Ascending aorta (tissue), 2 donors: ENCODE results near the gene EFNA3. TPM values are rescaled to one million over a fixed set of nuclear protein-coding genes. Genes with fewer than 3 reads are reported as not detected.

Experiments
- DNase-seq, 2 donors: peaks; one replicate each; pipeline ENCODE4 v3.0.0-alpha.2; 2019; ENCODE audit warnings: low spot score in 2 of 2
- H3K27ac ChIP-seq, 2 donors: fragments of 200-600 bp; sonication (generic); one replicate each; pipeline ENCODE4 v1.5.1; 2016 to 2017; ENCODE audit warnings: mild to moderate bottlenecking in 1 of 2
- H3K27me3 ChIP-seq: fragments of 200-600 bp; sonication (generic); one replicate; pipeline ENCODE4 v1.5.1; 2017
- H3K36me3 ChIP-seq, 2 donors: fragments of 200-600 bp; sonication (generic); one replicate each; pipeline ENCODE4 v1.5.1; 2016
- H3K4me1 ChIP-seq, 2 donors: fragments of 200-600 bp; sonication (generic); one replicate each; pipeline ENCODE4 v1.5.1; 2016 to 2017; ENCODE audit warnings: mild to moderate bottlenecking in 1 of 2
- H3K4me3 ChIP-seq, 2 donors: fragments of 200-600 bp; sonication (generic); one replicate each; pipeline ENCODE4 v1.5.1; 2016 to 2017; ENCODE audit warnings: mild to moderate bottlenecking in 1 of 2
- H3K9me3 ChIP-seq, 2 donors: fragments of 200-600 bp; sonication (generic); one replicate each; pipeline ENCODE4 v1.5.1; 2016
- intact Hi-C: fragments of 100-400 bp; cut with DNase I; formaldehyde crosslinking; loops from one replicate; pipeline ENCODE4 v1.15.1; 2023
- total RNA-seq: library from RNA; depleted of rRNA; stranded (reverse); fragments of >200 nt; gene quantifications from one replicate; pipeline ENCODE4 v1.1.0, GENCODE V29; 2016
- TF ChIP-seq, protein P1 (sequence below), 3 experiments: fragments of 200-600 bp in 2 of 3; fragments of 450-650 bp in 1 of 3; sonication (generic) in 2 of 3; IDR thresholded peaks; one replicate each; pipeline ENCODE4 v1.5.1; 2016 to 2019; ENCODE audit warnings: antibody characterized with exemption in 3 of 3, mild to moderate bottlenecking in 1 of 3, moderate library complexity in 1 of 3

The EFNA3 gene
- total RNA-seq, 1 donor from 2014 or later, result 1.5 TPM

DNA sequence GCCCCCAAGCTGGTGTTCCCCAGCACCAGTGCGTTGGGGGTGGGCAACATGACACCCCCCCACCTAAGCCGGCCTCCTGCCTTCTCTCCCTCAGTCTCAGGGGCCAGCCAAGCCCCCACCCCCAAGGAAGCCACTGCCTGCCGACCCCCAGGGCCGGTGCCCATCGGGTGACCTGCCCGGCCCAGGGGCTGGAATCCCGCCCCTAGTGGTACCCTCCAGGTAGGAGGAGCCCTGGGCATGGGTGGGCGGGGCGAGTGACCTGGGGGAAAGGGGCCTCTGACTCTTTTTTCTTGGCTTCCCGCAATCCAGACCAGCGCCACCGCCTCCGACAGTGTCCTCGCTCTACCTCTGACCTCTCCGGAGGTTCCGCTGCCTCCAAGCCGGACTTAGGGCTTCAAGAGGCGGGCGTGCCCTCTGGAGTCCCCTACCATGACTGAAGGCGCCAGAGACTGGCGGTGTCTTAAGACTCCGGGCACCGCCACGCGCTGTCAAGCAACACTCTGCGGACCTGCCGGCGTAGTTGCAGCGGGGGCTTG is 16.4 kb upstream of the EFNA3 start:
- DNase-seq, result no peak
- H3K4me3 ChIP-seq, result peak overlapping the region in 1 of 2 donors; percentile 93
- H3K4me1 ChIP-seq, result peaks cover 14 to 18% of the 10 kb centered on the region in 2 donors
- TF ChIP-seq, protein P1, sequence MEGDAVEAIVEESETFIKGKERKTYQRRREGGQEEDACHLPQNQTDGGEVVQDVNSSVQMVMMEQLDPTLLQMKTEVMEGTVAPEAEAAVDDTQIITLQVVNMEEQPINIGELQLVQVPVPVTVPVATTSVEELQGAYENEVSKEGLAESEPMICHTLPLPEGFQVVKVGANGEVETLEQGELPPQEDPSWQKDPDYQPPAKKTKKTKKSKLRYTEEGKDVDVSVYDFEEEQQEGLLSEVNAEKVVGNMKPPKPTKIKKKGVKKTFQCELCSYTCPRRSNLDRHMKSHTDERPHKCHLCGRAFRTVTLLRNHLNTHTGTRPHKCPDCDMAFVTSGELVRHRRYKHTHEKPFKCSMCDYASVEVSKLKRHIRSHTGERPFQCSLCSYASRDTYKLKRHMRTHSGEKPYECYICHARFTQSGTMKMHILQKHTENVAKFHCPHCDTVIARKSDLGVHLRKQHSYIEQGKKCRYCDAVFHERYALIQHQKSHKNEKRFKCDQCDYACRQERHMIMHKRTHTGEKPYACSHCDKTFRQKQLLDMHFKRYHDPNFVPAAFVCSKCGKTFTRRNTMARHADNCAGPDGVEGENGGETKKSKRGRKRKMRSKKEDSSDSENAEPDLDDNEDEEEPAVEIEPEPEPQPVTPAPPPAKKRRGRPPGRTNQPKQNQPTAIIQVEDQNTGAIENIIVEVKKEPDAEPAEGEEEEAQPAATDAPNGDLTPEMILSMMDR (IDR thresholded peaks at IDR 0.05), result no peak
- no peaks in the 10 kb centered on the region for H3K9me3 ChIP-seq
- no peaks in the 10 kb centered on the region for H3K27me3 ChIP-seq
- intact Hi-C loops, result loop anchor here (5.0 kb wide), 1 partner anchor 105 kb away; the partner anchor contains the start of gene PBXIP1
- peaks cover 13 to 33% of the 10 kb centered on the region in 2 donors for H3K36me3 ChIP-seq
- H3K27ac ChIP-seq, result no peak overlapping the region

DNA sequence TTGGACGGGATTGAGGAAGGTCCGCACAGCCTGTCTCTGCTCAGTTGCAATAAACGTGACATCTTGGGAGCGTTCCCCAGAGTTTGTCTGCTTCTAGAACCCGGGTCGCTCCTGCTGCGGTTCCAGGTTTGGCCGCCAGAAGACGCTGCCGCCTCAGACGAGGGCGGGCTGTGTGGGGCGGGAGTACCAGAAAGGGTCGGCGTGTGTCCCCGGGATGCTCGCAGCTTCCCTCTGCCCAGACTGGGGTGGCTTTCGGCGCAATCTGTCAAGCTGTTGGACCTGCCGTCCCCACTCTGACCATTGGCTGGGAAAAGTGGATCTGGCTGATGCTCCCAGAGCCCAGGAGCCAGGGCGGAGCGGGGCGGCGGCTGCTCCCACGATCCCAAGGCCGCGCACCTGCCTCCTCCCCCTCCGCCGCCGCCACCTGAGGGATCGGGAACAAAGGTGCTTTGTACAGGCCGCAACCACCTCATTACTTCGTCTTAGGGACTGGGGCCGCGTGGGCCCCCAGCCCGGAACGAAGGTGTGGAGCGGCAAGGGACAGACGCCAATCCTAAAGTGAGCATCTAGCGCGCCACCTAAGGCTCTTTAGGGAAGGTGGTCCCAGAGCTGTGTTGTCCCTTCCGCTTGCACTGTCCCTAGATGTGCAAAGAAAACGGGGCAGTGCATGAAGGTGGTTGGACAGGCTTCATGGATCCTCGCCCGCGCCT is 15.8 kb upstream of the EFNA3 start:
- intact Hi-C loops, result loop anchor here (1.0 to 5.0 kb wide), 2 partner anchors 22 to 106 kb away; partner anchors contain the start of gene PBXIP1

DNA sequence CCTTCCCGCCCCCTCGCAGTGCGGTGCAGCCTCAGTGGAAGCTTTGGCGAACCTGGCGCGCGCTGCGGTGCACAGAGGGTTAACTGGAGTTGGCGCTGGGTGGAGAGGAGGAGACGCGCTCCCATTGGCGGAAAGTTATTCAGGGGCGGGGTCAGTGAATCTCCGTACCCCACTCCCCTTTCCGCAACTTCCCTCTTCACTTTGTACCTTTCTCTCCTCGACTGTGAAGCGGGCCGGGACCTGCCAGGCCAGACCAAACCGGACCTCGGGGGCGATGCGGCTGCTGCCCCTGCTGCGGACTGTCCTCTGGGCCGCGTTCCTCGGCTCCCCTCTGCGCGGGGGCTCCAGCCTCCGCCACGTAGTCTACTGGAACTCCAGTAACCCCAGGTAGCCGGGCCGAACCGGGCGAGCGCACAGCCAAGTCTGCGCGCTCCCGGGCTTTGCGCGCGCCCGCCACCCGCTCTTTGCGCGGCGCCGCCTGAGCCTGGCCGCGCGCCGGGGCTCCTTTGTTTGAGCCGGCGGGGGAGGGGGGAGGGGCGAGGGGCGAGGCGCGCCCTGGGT is 15.0 kb upstream of the EFNA3 start, which contains the start of gene EFNA4:
EFNA4 (plus strand) TSS at position 191 of the 561 bp plus-strand sequence; CDS start at position 275, 84 bp downstream.
- H3K27me3 ChIP-seq, result no peaks in the 10 kb centered on the region
- peaks cover 2 to 19% of the 10 kb centered on the region in 2 donors for H3K36me3 ChIP-seq
- peak within 1 kb of the TSS; percentile 38 to 65 for H3K27ac ChIP-seq
- H3K4me1 ChIP-seq, result peaks cover 14 to 18% of the 10 kb centered on the region in 2 donors
- peak within 1 kb of the TSS; percentile 60 to 93 for H3K4me3 ChIP-seq
- H3K9me3 ChIP-seq, result no peaks in the 10 kb centered on the region
- DNase-seq, result peak in 1 of 2 donors; percentile 87
- intact Hi-C loops, result loop anchor here (1.0 to 5.0 kb wide), 2 partner anchors 22 to 106 kb away; partner anchors contain the start of gene PBXIP1
- TF ChIP-seq, protein P1 (IDR thresholded peaks at IDR 0.05), result no peak

More for the DNA sequence above, 15.8 kb upstream of the EFNA3 start:
- Histone ChIP-seq H3K27me3 (no peaks in the 10 kb centered on the region), H3K4me1 (peaks cover 14 to 18% of the 10 kb centered on the region in 2 donors), H3K27ac (no peak overlapping the region), H3K9me3 (no peaks in the 10 kb centered on the region), H3K4me3 (peak overlapping the region; percentile 60 to 93), H3K36me3 (peaks cover 7 to 26% of the 10 kb centered on the region in 2 donors)
- peak in 1 of 2 donors; percentile 82 for DNase-seq
- TF ChIP-seq, protein P1 (IDR thresholded peaks at IDR 0.05), result peak; percentile 63 to 80 (median 74)

DNA sequence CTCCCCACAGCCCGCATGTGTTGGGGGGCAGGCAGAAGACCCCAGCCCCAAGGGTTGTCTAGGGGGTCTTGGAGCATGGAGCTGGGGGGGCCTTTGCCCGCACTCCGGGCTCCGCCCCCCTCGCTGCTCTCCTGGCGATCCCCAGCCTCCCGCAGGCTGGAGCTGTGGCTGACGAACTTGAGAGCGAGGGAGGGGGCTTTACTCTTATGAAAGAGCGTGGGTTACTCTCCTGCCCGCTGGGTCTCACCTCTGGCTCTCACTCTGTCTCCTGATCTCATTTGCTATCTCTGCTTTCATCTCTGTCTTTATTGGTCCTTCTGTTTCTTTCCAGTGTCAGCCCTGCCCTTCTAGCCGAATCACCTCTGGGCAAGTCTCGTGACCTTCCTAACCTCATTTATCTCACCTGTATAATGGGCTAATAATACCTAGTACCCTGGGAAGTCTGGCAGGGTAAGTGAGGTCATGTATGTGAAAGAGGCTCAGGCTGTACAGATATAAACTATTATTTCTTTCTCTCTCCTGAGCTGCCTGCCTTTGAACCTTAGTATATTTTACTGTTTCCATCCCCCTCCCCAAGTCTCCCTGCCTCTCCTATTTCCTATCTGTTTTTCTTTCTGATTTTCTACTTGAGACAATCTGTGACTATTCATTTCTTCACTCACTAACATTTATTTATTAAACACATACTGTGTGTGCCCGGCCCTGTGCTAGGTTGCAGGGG is 14.4 kb upstream of the EFNA3 start:
- Histone ChIP-seq H3K4me3 (peak overlapping the region; percentile 60 to 93), H3K36me3 (peaks cover 2 to 16% of the 10 kb centered on the region in 2 donors), H3K27me3 (no peaks in the 10 kb centered on the region), H3K27ac (peak overlapping the region in 1 of 2 donors; percentile 65), H3K4me1 (peaks cover 14 to 18% of the 10 kb centered on the region in 2 donors), H3K9me3 (no peaks in the 10 kb centered on the region)
- no peak for DNase-seq
- intact Hi-C loops, result loop anchor here (5.0 kb wide), 1 partner anchor 107 kb away; the partner anchor contains the start of gene PBXIP1
- TF ChIP-seq, protein P1 (IDR thresholded peaks at IDR 0.05), result no peak

DNA sequence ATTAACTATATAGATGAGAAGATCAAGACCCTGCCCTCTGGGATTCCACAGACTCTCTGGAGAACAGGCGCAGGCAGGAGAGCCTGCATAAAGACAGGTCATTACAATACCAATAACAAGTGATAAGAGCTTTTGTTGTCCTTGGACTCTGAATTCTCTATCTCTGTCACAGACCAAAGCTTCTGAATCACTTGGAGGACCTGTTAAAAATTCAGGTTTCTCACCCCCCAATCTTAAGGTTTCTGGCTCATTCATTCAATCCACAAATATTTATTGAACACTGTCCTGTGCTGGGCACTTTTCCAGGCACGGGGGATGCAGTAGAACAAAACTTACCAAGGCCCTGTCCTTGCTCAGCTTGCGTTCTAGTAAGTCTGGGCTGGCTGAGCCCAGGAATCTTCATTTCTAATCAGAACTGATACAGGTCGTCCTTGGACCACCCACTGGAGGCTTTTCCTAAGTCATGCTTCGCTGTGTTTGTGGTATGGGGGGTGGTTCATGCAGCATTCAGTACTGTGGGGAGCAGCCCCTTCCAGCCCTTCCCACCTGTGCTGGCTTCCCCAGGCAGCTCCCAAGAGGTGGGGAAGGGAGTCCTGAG is 13.7 kb upstream of the EFNA3 start:
- H3K36me3 ChIP-seq, result peaks cover 2 to 10% of the 10 kb centered on the region in 2 donors
- no peak for DNase-seq
- no peak overlapping the region for H3K27ac ChIP-seq
- H3K9me3 ChIP-seq, result no peaks in the 10 kb centered on the region
- TF ChIP-seq, protein P1 (IDR thresholded peaks at IDR 0.05), result no peak
- peaks cover 14 to 18% of the 10 kb centered on the region in 2 donors for H3K4me1 ChIP-seq
- no peak overlapping the region for H3K4me3 ChIP-seq
- no peaks in the 10 kb centered on the region for H3K27me3 ChIP-seq
- intact Hi-C loops, result loop anchor here (5.0 kb wide), 1 partner anchor 108 kb away; the partner anchor contains the start of gene PBXIP1
